WTC11 (cell line): Measurements from ENCODE around the gene WDR72.

Source experiments
- ATF1 ChIP-seq: sonication (generic); formaldehyde crosslinking; IDR thresholded peaks from 2 replicates; pipeline ENCODE4 v1.8.1; 2023; ENCODE audit warnings: mild to moderate bottlenecking, moderate library complexity, missing genetic modification reagents
- CREM ChIP-seq: sonication (generic); formaldehyde crosslinking; IDR thresholded peaks from 2 replicates; pipeline ENCODE4 v1.8.1; 2022; ENCODE audit warnings: mild to moderate bottlenecking, missing genetic modification reagents, moderate library complexity
- ELF4 ChIP-seq: sonication (generic); formaldehyde crosslinking; IDR thresholded peaks from 2 replicates; pipeline ENCODE4 v1.8.1; 2022; ENCODE audit warnings: low read depth, mild to moderate bottlenecking, moderate library complexity, missing genetic modification reagents
- JUN ChIP-seq: sonication (generic); formaldehyde crosslinking; IDR thresholded peaks from 2 replicates; pipeline ENCODE4 v1.8.0; 2023; ENCODE audit warnings: mild to moderate bottlenecking, missing genetic modification reagents
- NR1H2 ChIP-seq: sonication (generic); formaldehyde crosslinking; IDR thresholded peaks from 2 replicates; pipeline ENCODE4 v1.9.0; 2021; ENCODE audit warnings: mild to moderate bottlenecking, moderate library complexity, missing genetic modification reagents
- TEAD4 ChIP-seq: sonication (generic); formaldehyde crosslinking; IDR thresholded peaks from 2 replicates; pipeline ENCODE4 v1.8.0; 2022; ENCODE audit warnings: mild to moderate bottlenecking, missing genetic modification reagents
- TF ChIP-seq, protein P1 (sequence below): fragments of 200-600 bp; IDR thresholded peaks from 2 replicates; pipeline ENCODE4 v1.8.0; 2022; ENCODE audit warnings: antibody characterized with exemption
- TF ChIP-seq, protein P2 (sequence below): sonication (generic); formaldehyde crosslinking; IDR thresholded peaks from 2 replicates; pipeline ENCODE4 v1.8.1; 2023; ENCODE audit warnings: mild to moderate bottlenecking, moderate library complexity, missing genetic modification reagents
- TF ChIP-seq, protein P3 (sequence below): sonication (generic); formaldehyde crosslinking; conservative IDR thresholded peaks from 2 replicates; pipeline ENCODE4 v1.8.1; 2023; ENCODE audit warnings: mild to moderate bottlenecking, low read depth, missing genetic modification reagents, moderate library complexity
- TF ChIP-seq, protein P4 (sequence below): sonication (generic); formaldehyde crosslinking; IDR thresholded peaks from 2 replicates; pipeline ENCODE4 v1.8.0; 2023; ENCODE audit warnings: mild to moderate bottlenecking, missing genetic modification reagents

DNA sequence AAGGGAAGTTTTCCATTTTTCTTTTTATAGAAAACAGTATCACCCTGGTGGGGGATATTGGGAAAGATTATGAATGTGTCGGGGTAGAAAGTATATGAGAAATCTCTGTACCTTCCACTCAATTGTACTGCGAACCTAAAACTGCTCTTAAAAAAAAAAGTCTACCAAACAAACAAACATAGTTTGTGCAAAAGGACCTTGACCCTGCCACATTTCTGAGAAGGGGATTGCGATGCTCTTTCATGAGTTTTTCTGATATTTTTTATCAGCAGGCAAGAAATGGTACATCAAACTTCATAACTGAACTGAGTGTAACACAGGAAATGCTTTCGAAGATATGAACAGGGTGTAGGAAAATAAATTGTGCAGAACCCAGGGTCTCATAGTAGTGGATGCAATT is 286.0 kb downstream of the WDR72 start:
- TF ChIP-seq, protein P1, sequence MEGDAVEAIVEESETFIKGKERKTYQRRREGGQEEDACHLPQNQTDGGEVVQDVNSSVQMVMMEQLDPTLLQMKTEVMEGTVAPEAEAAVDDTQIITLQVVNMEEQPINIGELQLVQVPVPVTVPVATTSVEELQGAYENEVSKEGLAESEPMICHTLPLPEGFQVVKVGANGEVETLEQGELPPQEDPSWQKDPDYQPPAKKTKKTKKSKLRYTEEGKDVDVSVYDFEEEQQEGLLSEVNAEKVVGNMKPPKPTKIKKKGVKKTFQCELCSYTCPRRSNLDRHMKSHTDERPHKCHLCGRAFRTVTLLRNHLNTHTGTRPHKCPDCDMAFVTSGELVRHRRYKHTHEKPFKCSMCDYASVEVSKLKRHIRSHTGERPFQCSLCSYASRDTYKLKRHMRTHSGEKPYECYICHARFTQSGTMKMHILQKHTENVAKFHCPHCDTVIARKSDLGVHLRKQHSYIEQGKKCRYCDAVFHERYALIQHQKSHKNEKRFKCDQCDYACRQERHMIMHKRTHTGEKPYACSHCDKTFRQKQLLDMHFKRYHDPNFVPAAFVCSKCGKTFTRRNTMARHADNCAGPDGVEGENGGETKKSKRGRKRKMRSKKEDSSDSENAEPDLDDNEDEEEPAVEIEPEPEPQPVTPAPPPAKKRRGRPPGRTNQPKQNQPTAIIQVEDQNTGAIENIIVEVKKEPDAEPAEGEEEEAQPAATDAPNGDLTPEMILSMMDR: no peak
- no peak for TF ChIP-seq NR1H2 (CRISPR knock-in tag)
- TF ChIP-seq JUN (CRISPR knock-in tag): no peak
- TF ChIP-seq, protein P2, sequence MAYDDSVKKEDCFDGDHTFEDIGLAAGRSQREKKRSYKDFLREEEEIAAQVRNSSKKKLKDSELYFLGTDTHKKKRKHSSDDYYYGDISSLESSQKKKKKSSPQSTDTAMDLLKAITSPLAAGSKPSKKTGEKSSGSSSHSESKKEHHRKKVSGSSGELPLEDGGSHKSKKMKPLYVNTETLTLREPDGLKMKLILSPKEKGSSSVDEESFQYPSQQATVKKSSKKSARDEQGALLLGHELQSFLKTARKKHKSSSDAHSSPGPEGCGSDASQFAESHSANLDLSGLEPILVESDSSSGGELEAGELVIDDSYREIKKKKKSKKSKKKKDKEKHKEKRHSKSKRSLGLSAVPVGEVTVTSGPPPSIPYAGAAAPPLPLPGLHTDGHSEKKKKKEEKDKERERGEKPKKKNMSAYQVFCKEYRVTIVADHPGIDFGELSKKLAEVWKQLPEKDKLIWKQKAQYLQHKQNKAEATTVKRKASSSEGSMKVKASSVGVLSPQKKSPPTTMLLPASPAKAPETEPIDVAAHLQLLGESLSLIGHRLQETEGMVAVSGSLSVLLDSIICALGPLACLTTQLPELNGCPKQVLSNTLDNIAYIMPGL (CRISPR knock-in tag): no peak
- TF ChIP-seq ELF4 (CRISPR knock-in tag): no peak
- TF ChIP-seq, protein P3, sequence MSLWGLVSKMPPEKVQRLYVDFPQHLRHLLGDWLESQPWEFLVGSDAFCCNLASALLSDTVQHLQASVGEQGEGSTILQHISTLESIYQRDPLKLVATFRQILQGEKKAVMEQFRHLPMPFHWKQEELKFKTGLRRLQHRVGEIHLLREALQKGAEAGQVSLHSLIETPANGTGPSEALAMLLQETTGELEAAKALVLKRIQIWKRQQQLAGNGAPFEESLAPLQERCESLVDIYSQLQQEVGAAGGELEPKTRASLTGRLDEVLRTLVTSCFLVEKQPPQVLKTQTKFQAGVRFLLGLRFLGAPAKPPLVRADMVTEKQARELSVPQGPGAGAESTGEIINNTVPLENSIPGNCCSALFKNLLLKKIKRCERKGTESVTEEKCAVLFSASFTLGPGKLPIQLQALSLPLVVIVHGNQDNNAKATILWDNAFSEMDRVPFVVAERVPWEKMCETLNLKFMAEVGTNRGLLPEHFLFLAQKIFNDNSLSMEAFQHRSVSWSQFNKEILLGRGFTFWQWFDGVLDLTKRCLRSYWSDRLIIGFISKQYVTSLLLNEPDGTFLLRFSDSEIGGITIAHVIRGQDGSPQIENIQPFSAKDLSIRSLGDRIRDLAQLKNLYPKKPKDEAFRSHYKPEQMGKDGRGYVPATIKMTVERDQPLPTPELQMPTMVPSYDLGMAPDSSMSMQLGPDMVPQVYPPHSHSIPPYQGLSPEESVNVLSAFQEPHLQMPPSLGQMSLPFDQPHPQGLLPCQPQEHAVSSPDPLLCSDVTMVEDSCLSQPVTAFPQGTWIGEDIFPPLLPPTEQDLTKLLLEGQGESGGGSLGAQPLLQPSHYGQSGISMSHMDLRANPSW: no peak
- TF ChIP-seq, protein P4, sequence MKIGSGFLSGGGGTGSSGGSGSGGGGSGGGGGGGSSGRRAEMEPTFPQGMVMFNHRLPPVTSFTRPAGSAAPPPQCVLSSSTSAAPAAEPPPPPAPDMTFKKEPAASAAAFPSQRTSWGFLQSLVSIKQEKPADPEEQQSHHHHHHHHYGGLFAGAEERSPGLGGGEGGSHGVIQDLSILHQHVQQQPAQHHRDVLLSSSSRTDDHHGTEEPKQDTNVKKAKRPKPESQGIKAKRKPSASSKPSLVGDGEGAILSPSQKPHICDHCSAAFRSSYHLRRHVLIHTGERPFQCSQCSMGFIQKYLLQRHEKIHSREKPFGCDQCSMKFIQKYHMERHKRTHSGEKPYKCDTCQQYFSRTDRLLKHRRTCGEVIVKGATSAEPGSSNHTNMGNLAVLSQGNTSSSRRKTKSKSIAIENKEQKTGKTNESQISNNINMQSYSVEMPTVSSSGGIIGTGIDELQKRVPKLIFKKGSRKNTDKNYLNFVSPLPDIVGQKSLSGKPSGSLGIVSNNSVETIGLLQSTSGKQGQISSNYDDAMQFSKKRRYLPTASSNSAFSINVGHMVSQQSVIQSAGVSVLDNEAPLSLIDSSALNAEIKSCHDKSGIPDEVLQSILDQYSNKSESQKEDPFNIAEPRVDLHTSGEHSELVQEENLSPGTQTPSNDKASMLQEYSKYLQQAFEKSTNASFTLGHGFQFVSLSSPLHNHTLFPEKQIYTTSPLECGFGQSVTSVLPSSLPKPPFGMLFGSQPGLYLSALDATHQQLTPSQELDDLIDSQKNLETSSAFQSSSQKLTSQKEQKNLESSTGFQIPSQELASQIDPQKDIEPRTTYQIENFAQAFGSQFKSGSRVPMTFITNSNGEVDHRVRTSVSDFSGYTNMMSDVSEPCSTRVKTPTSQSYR: no peak
- no peak for TF ChIP-seq TEAD4 (CRISPR knock-in tag)
- TF ChIP-seq CREM (CRISPR knock-in tag): no peak
- TF ChIP-seq ATF1: no peak
